Mesendoderm (in vitro differentiated cells): ENCODE measurements around the gene ZBTB42.

ENCODE experiments used
- DNase-seq: peaks from one replicate; pipeline ENCODE4 v3.0.0; 2013
- H2AK5ac ChIP-seq: 2 replicates; pipeline ENCODE4 v1.6.1; 2013; ENCODE audit warnings: low read length, inconsistent platforms
- H2BK120ac ChIP-seq: 2 replicates; pipeline ENCODE4 v1.6.1; 2013; ENCODE audit warnings: low read depth, mild to moderate bottlenecking, low read length, moderate library complexity, mixed read lengths
- H2BK15ac ChIP-seq: replicated peaks from 2 replicates; pipeline ENCODE4 v1.6.1; 2013; ENCODE audit warnings: low read depth, mild to moderate bottlenecking, moderate library complexity
- H2BK5ac ChIP-seq: 2 replicates; pipeline ENCODE4 v1.6.1; 2013; ENCODE audit warnings: low read length, inconsistent platforms
- H3K18ac ChIP-seq: 2 replicates; pipeline ENCODE4 v1.6.1; 2013; ENCODE audit warnings: mild to moderate bottlenecking, low read length, mixed read lengths
- H3K23ac ChIP-seq: one replicate; pipeline ENCODE4 v1.6.1; 2013; ENCODE audit warnings: low read length
- H3K27ac ChIP-seq: 2 replicates; pipeline ENCODE4 v1.5.1; 2013; ENCODE audit warnings: low read depth, mild to moderate bottlenecking, inconsistent platforms, low read length, moderate library complexity
- H3K27me3 ChIP-seq: 2 replicates; pipeline ENCODE4 v1.6.1; 2013; ENCODE audit warnings: low read length, control low read depth, mild to moderate bottlenecking, inconsistent platforms; ENCODE audit not compliant: insufficient read depth, poor library complexity
- H3K36me3 ChIP-seq: 2 replicates; pipeline ENCODE4 v1.6.1; 2013; ENCODE audit warnings: low read length, inconsistent platforms; ENCODE audit not compliant: control insufficient read depth, insufficient read depth
- H3K4ac ChIP-seq: one replicate; pipeline ENCODE4 v1.6.1; 2013; ENCODE audit warnings: low read depth, mild to moderate bottlenecking, low read length, moderate library complexity
- H3K4me1 ChIP-seq: 2 replicates; pipeline ENCODE4 v1.6.1; 2013; ENCODE audit warnings: low read depth, low read length, inconsistent platforms; ENCODE audit not compliant: control insufficient read depth
- H3K4me2 ChIP-seq: 2 replicates; pipeline ENCODE4 v1.6.1; 2013; ENCODE audit warnings: low read length
- H3K4me3 ChIP-seq: 2 replicates; pipeline ENCODE4 v1.5.1; 2013; ENCODE audit warnings: mild to moderate bottlenecking, low read length
- H3K56ac ChIP-seq: one replicate; pipeline ENCODE4 v1.6.1; 2013; ENCODE audit warnings: low read length
- H3K79me1 ChIP-seq: 2 replicates; pipeline ENCODE4 v1.6.1; 2013; ENCODE audit warnings: low read length, inconsistent platforms
- H3K79me2 ChIP-seq: 2 replicates; pipeline ENCODE4 v1.6.1; 2013; ENCODE audit warnings: mild to moderate bottlenecking, low read length; ENCODE audit not compliant: control insufficient read depth, insufficient read depth
- H3K9ac ChIP-seq: 2 replicates; pipeline ENCODE4 v1.6.1; 2013; ENCODE audit warnings: low read length, inconsistent platforms
- H4K5ac ChIP-seq: one replicate; pipeline ENCODE4 v1.6.1; 2013; ENCODE audit warnings: low read length
- H4K8ac ChIP-seq: one replicate; pipeline ENCODE4 v1.6.1; 2013; ENCODE audit warnings: low read depth, mild to moderate bottlenecking, control low read depth, low read length, moderate library complexity
- whole genome bisulfite sequencing: extraction: QIAGEN DNeasy Blood & Tissue Kit; methylation state at CpG from one replicate; pipeline ENCODE4 v1.1.7; 2013; ENCODE audit warnings: low lambda C conversion rate, missing lambda C conversion rate; ENCODE audit not compliant: insufficient coverage; ENCODE audit errors: extremely low coverage; 5-methylcytosine and 5-hydroxymethylcytosine counted together

Gene ZBTB42

DNA sequence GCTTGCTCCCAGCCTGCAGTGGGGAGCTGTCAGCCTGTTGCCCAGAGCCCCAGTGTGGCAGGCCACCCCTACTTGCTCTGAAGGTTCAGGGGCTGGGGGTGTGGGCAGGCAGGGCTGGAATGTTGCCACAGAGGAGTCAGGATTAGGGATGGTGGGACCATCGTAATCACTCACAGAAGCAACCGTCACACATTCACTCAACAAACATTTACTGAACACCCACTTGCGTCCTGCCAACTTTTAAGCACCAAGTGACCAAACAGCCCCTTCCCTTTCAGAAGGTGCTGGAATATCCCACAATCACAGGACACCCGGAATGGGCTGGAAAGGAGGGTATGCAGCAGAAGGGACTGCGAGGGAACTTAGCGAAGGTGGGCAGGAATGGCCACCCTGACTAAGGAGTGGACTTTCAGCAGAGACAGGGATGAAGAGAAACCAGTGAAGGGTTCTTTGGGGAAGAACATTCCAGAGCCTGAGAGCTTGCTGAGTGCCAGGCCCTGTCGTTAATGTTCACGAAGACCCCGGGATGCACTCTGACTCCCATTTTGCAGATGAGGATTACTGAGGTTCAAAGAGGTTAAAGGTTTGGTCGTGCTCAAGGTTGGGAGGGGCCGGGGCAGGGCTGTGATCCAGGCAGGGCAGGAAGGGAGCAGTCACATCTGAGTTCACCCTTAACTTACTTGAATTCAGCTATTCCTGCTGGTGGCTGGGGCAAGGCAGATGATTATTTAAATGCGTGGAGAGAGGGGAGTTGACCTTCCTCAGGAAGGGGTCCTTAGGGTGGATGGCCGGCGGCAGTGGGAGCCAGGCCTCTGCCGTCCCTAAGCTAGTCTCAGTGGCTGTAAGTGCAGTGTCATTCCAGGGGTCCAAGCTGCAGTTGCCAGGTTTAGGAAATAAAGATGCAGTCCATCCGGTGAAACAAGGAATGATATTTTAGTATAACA lies 2.3 kb upstream of the ZBTB42 start:
- Histone ChIP-seq H4K5ac (no peak overlapping the region), H2AK5ac (no peak overlapping the region), H3K79me1 (peaks cover 3% of the 10 kb centered on the region), H2BK5ac (no peak overlapping the region), H3K23ac (no peak overlapping the region), H2BK120ac (no peak overlapping the region), H4K8ac (no peak overlapping the region), H3K79me2 (no peaks in the 10 kb centered on the region), H3K4me1 (peaks cover 7% of the 10 kb centered on the region), H2BK15ac (no peak overlapping the region), H3K56ac (peak overlapping the region; percentile 58), H3K27ac (no peak overlapping the region), H3K4me2 (no peak overlapping the region), H3K9ac (no peak overlapping the region), H3K27me3 (peaks cover 7% of the 10 kb centered on the region), H3K36me3 (no peaks in the 10 kb centered on the region), H3K18ac (no peak overlapping the region), H3K4ac (no peak overlapping the region), H3K4me3 (no peak overlapping the region)
- no CpG with 5 or more reads among the region's 16 CpGs for WGBS
- DNase-seq: no peak

DNA sequence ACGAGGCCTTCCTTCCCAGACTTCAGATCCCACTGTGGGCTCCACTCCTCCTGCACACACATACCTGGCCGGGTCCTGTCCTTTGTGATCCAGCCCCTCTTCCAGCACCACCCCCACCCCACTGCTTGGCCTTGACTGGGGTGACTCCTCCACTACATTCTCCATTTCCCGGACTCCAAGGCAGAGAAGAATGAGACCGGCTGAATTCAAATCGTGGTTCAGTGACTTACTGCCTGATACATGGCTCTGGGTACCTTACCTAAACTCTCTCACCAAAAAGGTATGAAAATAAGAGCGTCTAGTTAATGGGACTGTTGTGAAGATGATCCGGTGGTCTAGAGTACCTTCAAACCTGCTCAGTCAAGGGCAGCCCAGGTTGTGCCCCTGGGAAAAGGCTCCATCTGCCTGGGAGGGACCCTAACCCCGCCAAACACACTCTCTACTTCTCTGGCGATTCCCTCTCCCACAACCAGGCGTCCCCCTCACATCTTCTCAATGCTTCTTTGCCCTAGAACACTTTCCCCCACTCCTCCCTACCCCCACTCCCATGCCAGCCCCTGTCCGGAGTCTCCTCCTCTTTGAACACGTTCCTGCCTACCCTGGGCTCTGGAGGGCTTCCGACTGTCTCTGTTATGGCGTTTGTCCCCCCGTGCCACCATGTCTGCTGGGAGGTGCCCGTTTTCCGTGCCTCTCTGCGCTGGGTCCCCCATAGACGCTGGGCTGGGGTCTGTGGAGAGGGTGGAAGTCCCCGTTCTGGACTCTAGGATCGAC lies 1.5 kb upstream of the ZBTB42 start:
- Histone ChIP-seq H3K4ac (no peak overlapping the region), H3K27me3 (peaks cover 7% of the 10 kb centered on the region), H3K36me3 (no peaks in the 10 kb centered on the region), H2AK5ac (no peak overlapping the region), H3K79me2 (no peaks in the 10 kb centered on the region), H3K27ac (no peak overlapping the region), H3K4me1 (peaks cover 4% of the 10 kb centered on the region), H3K4me3 (peak overlapping the region; percentile 55), H3K56ac (peak overlapping the region; percentile 70), H3K79me1 (no peaks in the 10 kb centered on the region), H3K4me2 (peak overlapping the region; percentile 39), H4K5ac (no peak overlapping the region), H2BK5ac (no peak overlapping the region), H3K18ac (peak overlapping the region; percentile 18), H4K8ac (peak overlapping the region; percentile 68), H2BK120ac (no peak overlapping the region), H3K9ac (peak overlapping the region; percentile 78), H2BK15ac (no peak overlapping the region), H3K23ac (no peak overlapping the region)
- peak; percentile 84 for DNase-seq
- WGBS: no CpG with 5 or more reads among the region's 21 CpGs

DNA sequence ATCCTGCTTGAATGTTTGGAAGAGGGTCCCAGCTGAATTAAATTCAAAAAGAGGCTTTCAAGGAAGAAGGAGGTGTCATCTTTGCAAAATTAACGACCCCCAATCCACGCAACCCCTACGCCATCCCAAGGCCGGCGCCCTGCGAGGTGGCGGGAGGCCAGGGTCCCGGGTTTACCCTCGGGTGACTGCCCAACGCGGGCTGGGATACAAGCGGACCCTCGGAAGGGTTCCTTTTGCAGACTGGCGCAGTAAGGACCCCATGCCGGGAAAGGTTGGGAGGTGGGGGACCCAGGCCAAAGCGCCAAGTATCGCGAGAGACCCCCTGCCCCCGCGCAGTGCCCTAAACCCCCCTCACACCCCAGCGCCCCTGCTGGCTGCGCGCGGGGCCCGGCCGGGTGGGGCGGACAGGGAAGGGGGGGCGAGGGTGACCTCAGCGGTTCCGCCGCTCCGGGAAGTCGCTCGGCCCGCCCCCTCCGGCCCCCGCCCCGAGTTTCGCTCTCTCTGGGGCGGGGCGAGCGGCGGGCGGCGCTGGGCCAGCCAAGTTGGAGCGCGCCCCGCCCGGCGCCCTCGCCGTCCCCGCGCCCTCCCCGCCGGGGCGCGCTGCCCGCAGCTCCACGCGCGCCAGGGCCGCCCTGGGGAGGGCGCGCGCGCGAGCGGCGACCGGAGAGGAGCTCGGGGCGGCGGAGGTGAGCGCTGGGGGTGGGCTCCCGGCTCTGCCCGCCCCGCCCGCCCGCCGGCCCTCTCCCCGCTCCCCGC lies 708 bp upstream of the ZBTB42 start:
- Histone ChIP-seq H3K79me1 (no peaks in the 10 kb centered on the region), H4K5ac (no peak overlapping the region), H3K79me2 (no peaks in the 10 kb centered on the region), H3K4me3 (peak overlapping the region; percentile 55), H3K56ac (peak overlapping the region; percentile 70), H2BK120ac (no peak overlapping the region), H3K4me1 (peaks cover 4% of the 10 kb centered on the region), H4K8ac (peak overlapping the region; percentile 68), H3K27ac (no peak overlapping the region), H3K27me3 (peaks cover 7% of the 10 kb centered on the region), H3K4ac (no peak overlapping the region), H2BK15ac (no peak overlapping the region), H3K4me2 (peak overlapping the region; percentile 39), H3K23ac (no peak overlapping the region), H2AK5ac (no peak overlapping the region), H3K18ac (peak overlapping the region; percentile 18), H3K36me3 (no peaks in the 10 kb centered on the region), H3K9ac (peak overlapping the region; percentile 78), H2BK5ac (no peak overlapping the region)
- no CpG with 5 or more reads among the region's 83 CpGs for WGBS
- DNase-seq: peak; percentile 73

DNA sequence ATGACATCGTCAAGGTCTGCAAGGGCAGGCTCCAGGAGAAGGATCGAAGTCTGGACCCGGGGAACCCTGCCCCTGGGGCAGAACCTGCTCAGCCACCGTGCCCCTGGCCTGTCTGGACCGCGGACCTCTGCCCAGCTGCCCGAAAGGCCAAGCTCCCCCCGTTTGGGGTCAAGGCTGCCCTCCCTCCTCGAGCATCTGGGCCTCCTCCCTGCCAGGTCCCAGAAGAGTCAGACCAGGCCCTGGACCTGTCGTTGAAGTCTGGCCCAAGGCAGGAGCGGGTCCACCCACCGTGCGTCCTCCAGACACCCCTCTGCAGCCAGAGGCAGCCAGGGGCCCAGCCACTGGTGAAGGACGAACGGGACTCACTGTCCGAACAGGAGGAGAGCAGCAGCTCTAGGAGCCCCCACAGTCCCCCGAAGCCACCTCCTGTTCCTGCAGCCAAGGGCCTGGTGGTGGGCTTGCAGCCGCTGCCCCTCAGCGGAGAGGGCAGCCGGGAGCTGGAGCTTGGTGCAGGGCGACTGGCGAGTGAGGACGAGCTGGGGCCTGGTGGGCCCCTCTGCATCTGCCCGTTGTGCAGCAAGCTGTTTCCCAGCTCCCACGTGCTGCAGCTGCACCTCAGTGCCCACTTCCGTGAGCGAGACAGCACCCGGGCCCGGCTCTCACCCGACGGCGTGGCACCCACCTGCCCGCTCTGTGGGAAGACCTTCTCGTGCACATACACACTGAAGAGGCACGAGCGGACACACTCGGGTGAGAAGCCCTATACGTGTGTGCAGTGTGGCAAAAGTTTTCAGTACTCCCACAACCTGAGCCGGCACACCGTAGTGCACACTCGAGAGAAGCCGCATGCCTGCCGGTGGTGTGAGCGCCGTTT lies 856 bp downstream of the ZBTB42 start:
- H3K56ac ChIP-seq: peak overlapping the region; percentile 52
- no peak overlapping the region for H2BK120ac ChIP-seq
- no peak overlapping the region for H2AK5ac ChIP-seq
- no peak overlapping the region for H4K5ac ChIP-seq
- no peaks in the 10 kb centered on the region for H3K4me1 ChIP-seq
- H4K8ac ChIP-seq: no peak overlapping the region
- H3K4me2 ChIP-seq: peak overlapping the region; percentile 84
- H3K36me3 ChIP-seq: no peaks in the 10 kb centered on the region
- WGBS: no CpG with 5 or more reads among the region's 45 CpGs
- H3K27me3 ChIP-seq: peaks cover 7% of the 10 kb centered on the region
- no peak overlapping the region for H2BK5ac ChIP-seq
- no peak overlapping the region for H3K4ac ChIP-seq
- H3K9ac ChIP-seq: peak overlapping the region; percentile 56
- DNase-seq: no peak
- no peaks in the 10 kb centered on the region for H3K79me2 ChIP-seq
- H3K23ac ChIP-seq: peak overlapping the region; percentile 18
- no peak overlapping the region for H3K4me3 ChIP-seq
- H3K79me1 ChIP-seq: no peaks in the 10 kb centered on the region
- no peak overlapping the region for H2BK15ac ChIP-seq
- H3K18ac ChIP-seq: no peak overlapping the region
- H3K27ac ChIP-seq: no peak overlapping the region
